Tongue (tissue), 2 donors: ENCODE measurements around the gene DSE. TPM values are rescaled to one million over a fixed set of nuclear protein-coding genes. Genes with fewer than 3 reads are reported as not detected.

Experiments used
- DNase-seq: peaks from one replicate; pipeline ENCODE4 v3.0.0-alpha.2; 2015
- total RNA-seq: library from RNA; depleted of rRNA; stranded (reverse); fragments of >200 nt; gene quantifications from one replicate; pipeline ENCODE4 v1.2.3, GENCODE V29; 2014

The DSE gene
- total RNA-seq, 1 donor from 2014 or later = 47.4 TPM

- DNase-seq = no peak
Observed at GRCh38 chr6:116362276-116362675, 8.5 kb upstream of the DSE start.

- no peak for DNase-seq
Observed at GRCh38 chr6:116363759-116364158, 7.0 kb upstream of the DSE start.

- DNase-seq = no peak
Observed at GRCh38 chr6:116364321-116364720, 6.4 kb upstream of the DSE start.

- DNase-seq = no peak
Observed at GRCh38 chr6:116365743-116366142, 5.0 kb upstream of the DSE start.

- no peak for DNase-seq
Observed at GRCh38 chr6:116366740-116367275, 3.9 kb upstream of the DSE start.

- DNase-seq = no peak
Observed at GRCh38 chr6:116369540-116369939, 1.2 kb upstream of the DSE start.

GRCh38 chr6:116369964-116370759 lies 585 bp upstream of the DSE start:
- DNase-seq = peak; percentile 94

- DNase-seq = peak; percentile 91
Observed at GRCh38 chr6:116371120-116371917, 572 bp downstream of the DSE start.

GRCh38 chr6:116371918-116372209 lies 1.1 kb downstream of the DSE start:
- DNase-seq = no peak

GRCh38 chr6:116373300-116373699 lies 2.6 kb downstream of the DSE start:
- no peak for DNase-seq

GRCh38 chr6:116373940-116374339 lies 3.2 kb downstream of the DSE start:
- peak; percentile 14 for DNase-seq

- no peak for DNase-seq
Observed at GRCh38 chr6:116374586-116374985, 3.8 kb downstream of the DSE start.

GRCh38 chr6:116375262-116375661 lies 4.5 kb downstream of the DSE start:
- no peak for DNase-seq

GRCh38 chr6:116376149-116376548 lies 5.4 kb downstream of the DSE start:
- DNase-seq = peak; percentile 10

- DNase-seq = no peak
Observed at GRCh38 chr6:116379764-116380163, 9.0 kb downstream of the DSE start.

- no peak for DNase-seq
Observed at GRCh38 chr6:116380346-116380745, 9.6 kb downstream of the DSE start.

- no peak for DNase-seq
Observed at GRCh38 chr6:116381000-116381399, 10.3 kb downstream of the DSE start.

GRCh38 chr6:116382587-116382986 lies 11.8 kb downstream of the DSE start:
- no peak for DNase-seq

GRCh38 chr6:116384727-116385458 lies 14.1 kb downstream of the DSE start:
- DNase-seq = no peak

- DNase-seq = no peak
Observed at GRCh38 chr6:116385459-116385802, 14.7 kb downstream of the DSE start.

GRCh38 chr6:116385921-116386320 lies 15.2 kb downstream of the DSE start:
- DNase-seq = no peak

- DNase-seq = no peak
Observed at GRCh38 chr6:116386581-116387299, 16.0 kb downstream of the DSE start.
